Parathyroid adenoma (tissue), 2 donors: Measurements from ENCODE around the gene GRK3.
"Not testable (repeated sequence)": the region's sequence is repeated elsewhere in the genome, so short reads cannot be mapped to it uniquely, and the experiment has no call there.

ENCODE experiments used
- H2AFZ ChIP-seq: fragments of 300-600 bp; sonication (generic); one replicate; pipeline ENCODE4 v1.7.0; 2017; ENCODE audit warnings: antibody characterized with exemption, mild to moderate bottlenecking
- H3K27ac ChIP-seq: fragments of 300-600 bp; sonication (generic); one replicate; pipeline ENCODE4 v1.7.0; 2017
- H3K27me3 ChIP-seq: fragments of 300-600 bp; sonication (generic); one replicate; pipeline ENCODE4 v1.7.0; 2017; ENCODE audit warnings: low read length; ENCODE audit not compliant: control insufficient read depth, insufficient read depth
- H3K36me3 ChIP-seq: fragments of 300-600 bp; sonication (generic); one replicate; pipeline ENCODE4 v1.7.0; 2017; ENCODE audit warnings: low read length; ENCODE audit not compliant: control insufficient read depth, insufficient read depth
- H3K4me1 ChIP-seq: fragments of 300-600 bp; sonication (generic); one replicate; pipeline ENCODE4 v1.7.0; 2017; ENCODE audit warnings: control low read depth
- H3K4me2 ChIP-seq: fragments of 300-600 bp; sonication (generic); one replicate; pipeline ENCODE4 v1.7.0; 2017; ENCODE audit warnings: low read length
- H3K4me3 ChIP-seq: fragments of 300-600 bp; sonication (generic); one replicate; pipeline ENCODE4 v1.7.0; 2017; ENCODE audit warnings: low read depth, low read length
- H3K79me2 ChIP-seq: fragments of 300-600 bp; sonication (generic); one replicate; pipeline ENCODE4 v1.7.0; 2017; ENCODE audit warnings: control low read depth
- H3K9ac ChIP-seq: fragments of 300-600 bp; sonication (generic); one replicate; pipeline ENCODE4 v1.7.0; 2017; ENCODE audit warnings: mild to moderate bottlenecking
- H3K9me3 ChIP-seq: fragments of 300-600 bp; sonication (generic); one replicate; pipeline ENCODE4 v1.7.0; 2017; ENCODE audit warnings: low read length; ENCODE audit not compliant: control insufficient read depth
- CTCF ChIP-seq: fragments of 300-600 bp; sonication (generic); IDR thresholded peaks from one replicate; pipeline ENCODE4 v1.7.0; 2017; ENCODE audit warnings: antibody characterized with exemption, mild to moderate bottlenecking
- donor health status: primary hyperparathyroidism.

GRK3 gene

GRCh38 chr22:25582946-25583345 is 18.5 kb downstream of the GRK3 start:
- H3K4me2 ChIP-seq: no peak overlapping the region
- H3K27me3 ChIP-seq: no peaks in the 10 kb centered on the region
- no peaks in the 10 kb centered on the region for H3K9me3 ChIP-seq
- TF ChIP-seq CTCF: no peak
- no peak overlapping the region for H3K27ac ChIP-seq
- no peak overlapping the region for H3K9ac ChIP-seq
- H3K4me3 ChIP-seq: no peak overlapping the region
- H3K4me1 ChIP-seq: no peaks in the 10 kb centered on the region
- no peaks in the 10 kb centered on the region for H3K36me3 ChIP-seq
- H3K79me2 ChIP-seq: no peaks in the 10 kb centered on the region
- H2AFZ ChIP-seq: no peak overlapping the region

GRCh38 chr22:25584993-25585392 is 20.5 kb downstream of the GRK3 start:
- H3K4me2 ChIP-seq, H3K36me3 ChIP-seq, H3K4me1 ChIP-seq, H3K27me3 ChIP-seq, H3K27ac ChIP-seq, H3K9ac ChIP-seq, H2AFZ ChIP-seq, H3K4me3 ChIP-seq, H3K79me2 ChIP-seq, H3K9me3 ChIP-seq: not testable (repeated sequence)

GRCh38 chr22:25589664-25590063 is 25.2 kb downstream of the GRK3 start:
- H3K9ac ChIP-seq, H3K27me3 ChIP-seq, H3K4me3 ChIP-seq, H3K36me3 ChIP-seq, H2AFZ ChIP-seq, H3K4me1 ChIP-seq, H3K79me2 ChIP-seq, H3K27ac ChIP-seq, H3K9me3 ChIP-seq, H3K4me2 ChIP-seq: not testable (repeated sequence)

GRCh38 chr22:25593323-25593722 is 28.8 kb downstream of the GRK3 start:
- not testable (repeated sequence) for H3K27ac ChIP-seq, H3K9me3 ChIP-seq

GRCh38 chr22:25598609-25599008 is 34.1 kb downstream of the GRK3 start:
- Histone ChIP-seq H3K79me2 (no peaks in the 10 kb centered on the region), H3K4me2 (no peak overlapping the region), H2AFZ (no peak overlapping the region), H3K27me3 (no peaks in the 10 kb centered on the region), H3K4me1 (no peaks in the 10 kb centered on the region), H3K9ac (no peak overlapping the region), H3K27ac (no peak overlapping the region), H3K4me3 (no peak overlapping the region), H3K9me3 (no peaks in the 10 kb centered on the region), H3K36me3 (no peaks in the 10 kb centered on the region)
- TF ChIP-seq CTCF: no peak

More at GRCh38 chr22:25593323-25593722, 28.8 kb downstream of the GRK3 start:
- not testable (repeated sequence) for H2AFZ ChIP-seq, H3K79me2 ChIP-seq, H3K4me3 ChIP-seq, H3K4me2 ChIP-seq, H3K27me3 ChIP-seq, H3K36me3 ChIP-seq, H3K4me1 ChIP-seq, H3K9ac ChIP-seq

- TF ChIP-seq CTCF: no peak
- Histone ChIP-seq H3K4me2 (no peak overlapping the region), H3K79me2 (no peaks in the 10 kb centered on the region), H2AFZ (no peak overlapping the region), H3K36me3 (no peaks in the 10 kb centered on the region), H3K4me1 (no peaks in the 10 kb centered on the region), H3K27me3 (no peaks in the 10 kb centered on the region), H3K9me3 (no peaks in the 10 kb centered on the region), H3K27ac (no peak overlapping the region), H3K4me3 (no peak overlapping the region), H3K9ac (no peak overlapping the region)
These were observed 38.0 kb downstream of the GRK3 start for GRCh38 chr22:25602445-25602844.
